K562 (cell line): ENCODE results near the gene GRAMD2A. TPM values are rescaled to one million over a fixed set of nuclear protein-coding genes. Genes with fewer than 3 reads are reported as not detected.

Source experiments
- ATAC-seq: fragments of 200-7000 bp; cut with Tn5 transposase; 3 replicates; pipeline ENCODE4 v1.9.1; 2020; ENCODE audit warnings: moderate library complexity
- BruUV-seq: library from RNA; stranded (reverse); fragments of 400-500 nt; replicated peaks from 2 replicates; lab custom pipeline; 2021; lab: Mats Ljungman, UMichigan
- CTCF ChIA-PET: fragments of 300-600 bp; formaldehyde crosslinking; extraction: SDS; loops from one replicate; lab custom pipeline; 2021; ENCODE audit warnings: low intra/inter-chr PET ratio; lab: Yijun Ruan, JAX
- POLR2A ChIA-PET: fragments of 300-600, 350-650 bp; sonication (Branson Sonifier 250); formaldehyde crosslinking; extraction: SDS; loops from one replicate; lab custom pipeline; 2021; ENCODE audit warnings: antibody characterized with exemption, inconsistent platforms; lab: Yijun Ruan, JAX
- DNase-seq, 4 experiments: peaks; one replicate each; pipeline versions ENCODE4 v3.0.0 to v3.0.0-alpha.2; 2011 to 2018; ENCODE audit warnings: low spot score in 3 of 4, mixed read lengths in 3 of 4; ENCODE audit errors: extremely low read depth in 1 of 4
- FAIRE-seq: peaks from 2 replicates; lab custom pipeline; 2011; peaks lifted over from hg19 to GRCh38; lab: Jason Lieb, UNC
- H2AFZ ChIP-seq: 2 replicates; pipeline ENCODE4 v1.6.0; 2011; ENCODE audit warnings: low read depth, low read length, control low read depth, inconsistent platforms
- H3K27ac ChIP-seq: fragments of 200-600 bp; 3 replicates; pipeline ENCODE4 v1.8.0; 2011; ENCODE audit warnings: low read depth, mild to moderate bottlenecking, control low read depth, inconsistent platforms, low read length, moderate library complexity, mixed read lengths; ENCODE audit errors: extremely low read depth
- H3K27me3 ChIP-seq, 2 experiments: fragments of 300-600 bp in 1 of 2; 2 replicates in 1 of 2; 3 replicates in 1 of 2; pipeline versions ENCODE4 v1.6.0 to v1.8.0; 2011; ENCODE audit warnings: inconsistent platforms in 2 of 2, low read length in 2 of 2, mild to moderate bottlenecking in 1 of 2, mixed read lengths in 1 of 2, moderate library complexity in 1 of 2; ENCODE audit not compliant: control insufficient read depth in 2 of 2, insufficient read depth in 2 of 2
- H3K36me3 ChIP-seq: fragments of 300-600 bp; 3 replicates; pipeline ENCODE4 v1.8.0; 2011; ENCODE audit warnings: mild to moderate bottlenecking, low read length, inconsistent platforms; ENCODE audit not compliant: control insufficient read depth, insufficient read depth
- H3K4me1 ChIP-seq, 2 experiments: fragments of 200-600 bp in 1 of 2; replicated peaks in 1 of 2; 2 replicates in 1 of 2; 3 replicates in 1 of 2; pipeline versions ENCODE4 v1.5.1 to v1.8.0; 2011; ENCODE audit warnings: inconsistent platforms in 2 of 2, low read length in 2 of 2, mild to moderate bottlenecking in 1 of 2, mixed read lengths in 1 of 2, moderate library complexity in 1 of 2; ENCODE audit not compliant: control insufficient read depth in 2 of 2, insufficient read depth in 2 of 2
- H3K4me2 ChIP-seq: 2 replicates; pipeline ENCODE4 v1.6.1; 2011; ENCODE audit warnings: low read length, control low read depth, inconsistent platforms, mixed read lengths; ENCODE audit not compliant: insufficient read depth
- H3K4me3 ChIP-seq: fragments of 200-600 bp; sonication (generic), shearing (Covaris generic); 2 replicates; pipeline ENCODE4 v1.5.1; 2016; ENCODE audit warnings: control low read depth, inconsistent platforms
- H3K79me2 ChIP-seq: fragments of 200-600 bp; 3 replicates; pipeline ENCODE4 v1.8.0; 2011; ENCODE audit warnings: low read length, inconsistent platforms; ENCODE audit not compliant: control insufficient read depth, insufficient read depth
- H3K9ac ChIP-seq, 2 experiments: 2 replicates each; pipeline versions ENCODE4 v1.6.0 to v1.6.1; 2011; ENCODE audit warnings: low read depth in 2 of 2, low read length in 2 of 2, control low read depth in 1 of 2, inconsistent platforms in 1 of 2, mild to moderate bottlenecking in 1 of 2, mixed read lengths in 1 of 2; ENCODE audit not compliant: insufficient read depth in 1 of 2
- H3K9me1 ChIP-seq: one replicate; pipeline ENCODE4 v1.6.0; 2011; ENCODE audit warnings: inconsistent platforms, mild to moderate bottlenecking, low read length, moderate library complexity; ENCODE audit not compliant: control insufficient read depth, insufficient read depth
- H3K9me3 ChIP-seq: replicated peaks from 2 replicates; pipeline ENCODE4 v1.5.1; 2011; ENCODE audit warnings: low read depth, low read length, inconsistent platforms; ENCODE audit not compliant: control insufficient read depth, insufficient read depth
- H4K20me1 ChIP-seq: replicated peaks from 2 replicates; pipeline ENCODE4 v1.6.1; 2011; ENCODE audit warnings: low read length, inconsistent platforms, mixed read lengths; ENCODE audit not compliant: control insufficient read depth, insufficient read depth
- ARID1B ChIP-seq: fragments of 450-650 bp; IDR thresholded peaks from 2 replicates; pipeline ENCODE4 v1.6.1; 2016; ENCODE audit warnings: antibody characterized with exemption, mild to moderate bottlenecking, inconsistent platforms
- CBFA2T3 ChIP-seq: fragments of 450-650 bp; IDR thresholded peaks from 2 replicates; pipeline ENCODE4 v1.6.1; 2017
- CTBP1 ChIP-seq: fragments of 450-650 bp; IDR thresholded peaks from 2 replicates; pipeline ENCODE4 v1.6.1; 2016; ENCODE audit warnings: borderline replicate concordance
- FOXA3 ChIP-seq, 2 experiments: fragments of 450-650 bp in 1 of 2; sonication (generic) in 1 of 2; formaldehyde crosslinking; IDR thresholded peaks in 1 of 2; conservative IDR thresholded peaks in 1 of 2; 2 replicates each; pipeline versions ENCODE4 v1.4.0 to v1.8.0; 2020 to 2022; ENCODE audit warnings: mild to moderate bottlenecking in 2 of 2, missing genetic modification reagents in 1 of 2
- POLR2AphosphoS2 ChIP-seq: IDR thresholded peaks from 2 replicates; pipeline ENCODE4 v1.6.1; 2012; ENCODE audit warnings: low read length, improper control_type of control experiment
- SETDB1 ChIP-seq: IDR thresholded peaks from one replicate; pipeline ENCODE4 v1.6.1; 2012; ENCODE audit warnings: low read length, control low read depth, inconsistent platforms
- SMARCE1 ChIP-seq: fragments of 450-650 bp; IDR thresholded peaks from 2 replicates; pipeline ENCODE4 v1.7.1; 2016; ENCODE audit warnings: mild to moderate bottlenecking
- SPI1 ChIP-seq: IDR thresholded peaks from 2 replicates; pipeline ENCODE4 v1.6.1; 2011; ENCODE audit warnings: low read depth, low read length, control low read depth, borderline replicate concordance
- TCF3 ChIP-seq: sonication (generic); formaldehyde crosslinking; IDR thresholded peaks from 2 replicates; pipeline ENCODE4 v1.4.0; 2020; ENCODE audit warnings: mild to moderate bottlenecking, missing genetic modification reagents
- TEAD4 ChIP-seq, 2 experiments: sonication (generic) in 1 of 2; formaldehyde crosslinking in 1 of 2; IDR thresholded peaks; 2 replicates each; pipeline versions ENCODE4 v1.6.1 to v1.8.0; 2012 to 2022; ENCODE audit warnings: borderline replicate concordance in 1 of 2, inconsistent platforms in 1 of 2, low read length in 1 of 2, mild to moderate bottlenecking in 1 of 2, missing genetic modification reagents in 1 of 2
- ZBTB7A ChIP-seq: IDR thresholded peaks from 2 replicates; pipeline ENCODE4 v1.6.1; 2011; ENCODE audit warnings: low read depth, mild to moderate bottlenecking, low read length, moderate library complexity, borderline replicate concordance; ENCODE audit not compliant: control insufficient read depth
- ZNF76 ChIP-seq: fragments of 250-450 bp; sonication (Bioruptor Pico); IDR thresholded peaks from 2 replicates; pipeline ENCODE4 v1.4.0; 2020; ENCODE audit warnings: mild to moderate bottlenecking, moderate library complexity, borderline replicate concordance
- WGBS: fragments of 100-300 bp; shearing (Covaris generic); methylation state at CpG from one replicate; pipeline ENCODE4 v1.1.6; 2016; ENCODE audit warnings: low coverage, mixed read lengths; ENCODE audit not compliant: insufficient coverage; ENCODE audit errors: missing lambda C conversion rate; 5-methylcytosine and 5-hydroxymethylcytosine counted together
- in situ Hi-C: fragments of 300-500 bp; cut with MboI; formaldehyde crosslinking; loops from 4 replicates; pipeline ENCODE4 v1.15.0; 2018; ENCODE audit warnings: inconsistent platforms, mixed read lengths
- intact Hi-C: fragments of 100-400 bp; cut with micrococcal nuclease; formaldehyde crosslinking; loops from 2 replicates; pipeline ENCODE4 v1.14.2; 2022
- polyA plus RNA-seq, 8 experiments: library from polyadenylated mRNA; depleted of rRNA in 4 of 8; stranded (reverse) in 5 of 8; unstranded in 3 of 8; fragments of >200 nt; fragmentation: Nextera tagmentation in 2 of 8; fragmentation: Illumina TruSeq in 1 of 8; extraction: Ambion mirVana in 2 of 8; extraction: Trizol in 1 of 8; gene quantifications; 2 replicates each; pipeline versions ENCODE4 v1.2.1 to v1.2.3, GENCODE V29; 2011 to 2014; ENCODE audit warnings: inconsistent platforms in 1 of 8, missing spikeins in 1 of 8
- total RNA-seq, 7 experiments: library from RNA; depleted of rRNA in 6 of 7; stranded (reverse); fragments of >200 nt in 6 of 7; fragmentation: Illumina TruSeq in 2 of 7; extraction: Trizol in 2 of 7; gene quantifications; 2 replicates each; pipeline versions ENCODE4 v1.2.1 to v1.2.3, GENCODE V29; 2011 to 2021; ENCODE audit warnings: low replicate concordance in 1 of 7
- TF ChIP-seq, protein P1 (sequence below), 2 experiments: IDR thresholded peaks in 1 of 2; conservative IDR thresholded peaks in 1 of 2; 2 replicates each; pipeline ENCODE4 v1.6.1; 2016; ENCODE audit warnings: low read depth in 2 of 2, mild to moderate bottlenecking in 1 of 2, missing compliant biosample characterization in 1 of 2, missing genetic modification characterization in 1 of 2, moderate library complexity in 1 of 2

The GRAMD2A gene
- total and polyA plus RNA-seq, 9 of the 15 experiments (the other 6 are each of a cell fraction or from before 2014, with no cell fraction given) = 0.08 to 0.22 TPM; not detected in 7

DNA sequence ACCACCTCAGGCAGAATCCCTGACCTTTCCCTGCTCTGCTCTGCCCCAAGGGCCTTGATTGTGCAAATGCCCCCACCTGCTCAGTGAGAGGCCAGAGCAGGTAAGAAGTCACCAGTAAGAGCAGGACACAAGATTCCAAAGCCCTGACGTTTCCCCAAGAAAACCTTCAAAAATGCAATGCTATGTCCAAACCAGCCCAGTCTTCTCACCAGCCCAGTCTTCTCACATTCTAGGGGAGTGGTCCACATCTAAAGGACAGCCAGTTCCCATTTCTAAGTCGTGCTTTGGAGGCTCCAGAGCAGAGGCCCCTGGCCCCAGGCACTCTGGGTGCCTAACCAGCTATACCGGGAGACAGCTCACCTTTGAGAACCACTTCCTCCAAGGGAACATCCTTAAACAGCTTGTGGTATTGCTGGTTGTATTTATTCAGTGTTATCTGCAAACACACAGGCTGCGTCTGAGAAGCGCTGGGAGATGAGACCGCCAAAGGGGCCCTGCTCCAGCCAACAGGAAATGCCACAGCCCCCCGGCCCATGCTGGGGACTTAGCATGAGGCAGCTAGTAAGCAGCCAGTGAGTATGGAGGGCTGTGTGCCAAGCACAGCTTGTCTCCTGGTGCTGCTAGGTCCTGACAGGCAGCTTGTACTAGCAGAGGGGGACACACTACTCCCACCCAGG, 29.3 kb downstream of the GRAMD2A start:
- BruUV-seq = no TSS peak
- POLR2A ChIA-PET = interaction anchor here (1.3 to 1.5 kb wide), 2 partner anchors 10 to 11 kb away, joined by 4 to 6 read pairs; no protein-coding TSS in a partner anchor
- Histone ChIP-seq H3K4me2 (peak overlapping the region; percentile 33; the same call in 1 of the 2 replicates), H2AFZ (no peak overlapping the region), H3K9me3 (no peaks in the 10 kb centered on the region), H3K4me3 (no peak overlapping the region), H3K4me1 (peaks cover 8 to 12% of the 10 kb centered on the region in 2 experiments; a peak in 4 of 5 replicates), H3K9me1 (no peaks in the 10 kb centered on the region), H3K9ac (0 out of 4 replicates have a peak overlapping the region, but pooled peaks of 1 of the 2 experiments have one; percentile 57), H3K79me2 (no peaks in the 10 kb centered on the region), H4K20me1 (peaks cover 8% of the 10 kb centered on the region; the same call in 1 of the 2 replicates), H3K27me3 (peaks cover 5 to 59% of the 10 kb centered on the region in 2 experiments), H3K36me3 (no peaks in the 10 kb centered on the region), H3K27ac (no peak overlapping the region)
- in situ Hi-C loops = no loop called here
- TF ChIP-seq POLR2AphosphoS2 = no peak
- TF ChIP-seq CTBP1 = peak; percentile 68; the same call in 1 of the 2 replicates
- TF ChIP-seq ZNF76 (CRISPR knock-in tag) = no peak
- TF ChIP-seq TEAD4 (IDR thresholded peaks at IDR 0.05; ENCODE audit: low read length) = peak; percentile 35; the same call in 1 of the 2 replicates
- TF ChIP-seq TEAD4 (CRISPR knock-in tag; IDR thresholded peaks at IDR 0.05; ENCODE audit: borderline replicate concordance) = no peak
- TF ChIP-seq SMARCE1 = 0 out of 2 replicates have a peak, but pooled peaks have one; percentile 33
- TF ChIP-seq, protein P1, sequence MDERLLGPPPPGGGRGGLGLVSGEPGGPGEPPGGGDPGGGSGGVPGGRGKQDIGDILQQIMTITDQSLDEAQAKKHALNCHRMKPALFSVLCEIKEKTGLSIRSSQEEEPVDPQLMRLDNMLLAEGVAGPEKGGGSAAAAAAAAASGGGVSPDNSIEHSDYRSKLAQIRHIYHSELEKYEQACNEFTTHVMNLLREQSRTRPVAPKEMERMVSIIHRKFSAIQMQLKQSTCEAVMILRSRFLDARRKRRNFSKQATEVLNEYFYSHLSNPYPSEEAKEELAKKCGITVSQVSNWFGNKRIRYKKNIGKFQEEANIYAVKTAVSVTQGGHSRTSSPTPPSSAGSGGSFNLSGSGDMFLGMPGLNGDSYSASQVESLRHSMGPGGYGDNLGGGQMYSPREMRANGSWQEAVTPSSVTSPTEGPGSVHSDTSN (CRISPR knock-in tag; IDR thresholded peaks at IDR 0.05; ENCODE audit: low read depth) = no peak
- TF ChIP-seq, protein P1 (tag; conservative IDR thresholded peaks at IDR 0.05; ENCODE audit: low read depth) = no peak
- no peak for TF ChIP-seq SETDB1
- TF ChIP-seq CBFA2T3 = peak; percentile 60; the same call in 1 of the 2 replicates
- TF ChIP-seq ZBTB7A = peak; percentile 75; the same call in 1 of the 2 replicates
- peak; percentile 68 to 90 for TF ChIP-seq FOXA3 (CRISPR knock-in tag; conservative IDR thresholded peaks at IDR 0.05 in 1 of 2, IDR thresholded peaks at IDR 0.05 in 1 of 2)
- peak; percentile 76 for TF ChIP-seq TCF3 (CRISPR knock-in tag)
- peak; percentile 63 for TF ChIP-seq ARID1B
- TF ChIP-seq SPI1 = peak; percentile 50; the same call in 1 of the 2 replicates
- intact Hi-C loops = no loop called here
- WGBS = 0% methylated on average over 7 of the region's 7 CpGs
- peak in 3 of 4 experiments; percentile 12 to 38 (median 35) for DNase-seq
- CTCF ChIA-PET = no interaction called here
- ATAC-seq = peak; percentile 39; the same call in 2 of the 3 replicates
- peak; percentile 54 for FAIRE-seq
